Suppressor macrophage (primary cell): ENCODE results near the gene MCF2L.
"Not testable (repeated sequence)": the region's sequence is repeated elsewhere in the genome, so short reads cannot be mapped to it uniquely, and the experiment has no call there.

ENCODE experiments used
- DNase-seq, 4 experiments: peaks; one replicate each; pipeline ENCODE4 v3.0.0-alpha.2; 2020 to 2022

Gene MCF2L

DNA sequence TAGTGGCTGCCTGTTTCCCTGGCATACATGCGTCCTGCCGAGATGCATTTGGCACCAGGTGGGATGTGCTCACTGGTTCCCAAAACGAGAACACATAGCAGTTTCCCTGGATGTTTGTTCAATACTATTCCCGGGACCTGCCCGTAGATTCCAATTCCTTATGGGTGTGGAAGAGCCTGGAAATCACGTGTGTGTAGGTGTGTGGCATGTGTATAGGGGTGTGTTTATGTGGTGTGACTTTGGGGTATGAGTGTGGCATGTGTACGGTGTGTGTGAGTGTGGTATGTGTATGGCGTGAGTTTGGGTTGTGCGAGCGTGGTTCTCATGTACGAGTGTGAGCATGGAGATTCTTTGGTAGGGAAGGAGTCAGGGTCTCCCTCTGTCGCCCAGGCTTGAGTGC is 133.7 kb downstream of the MCF2L start:
- no peak for DNase-seq

DNA sequence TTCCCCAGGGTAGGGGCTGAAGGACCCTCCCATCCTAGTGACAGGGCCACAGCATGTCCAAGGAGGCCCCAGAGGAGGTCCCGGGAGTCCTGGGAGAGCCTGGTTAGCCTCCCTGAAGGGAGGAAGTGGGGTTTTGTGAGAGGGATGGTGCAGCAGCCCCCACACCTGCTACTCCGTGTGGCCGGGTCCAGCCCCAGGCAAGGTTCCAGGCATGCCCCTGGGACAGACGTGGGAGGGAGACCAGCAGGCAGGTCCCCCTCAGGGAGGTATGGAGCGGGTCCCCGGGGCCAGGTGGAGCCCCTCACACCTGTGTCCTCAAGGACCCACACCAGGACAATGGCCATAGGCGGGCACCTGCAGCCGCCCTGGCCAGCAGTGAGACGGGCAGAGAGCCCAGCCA is 134.6 kb downstream of the MCF2L start:
- no peak for DNase-seq

DNA sequence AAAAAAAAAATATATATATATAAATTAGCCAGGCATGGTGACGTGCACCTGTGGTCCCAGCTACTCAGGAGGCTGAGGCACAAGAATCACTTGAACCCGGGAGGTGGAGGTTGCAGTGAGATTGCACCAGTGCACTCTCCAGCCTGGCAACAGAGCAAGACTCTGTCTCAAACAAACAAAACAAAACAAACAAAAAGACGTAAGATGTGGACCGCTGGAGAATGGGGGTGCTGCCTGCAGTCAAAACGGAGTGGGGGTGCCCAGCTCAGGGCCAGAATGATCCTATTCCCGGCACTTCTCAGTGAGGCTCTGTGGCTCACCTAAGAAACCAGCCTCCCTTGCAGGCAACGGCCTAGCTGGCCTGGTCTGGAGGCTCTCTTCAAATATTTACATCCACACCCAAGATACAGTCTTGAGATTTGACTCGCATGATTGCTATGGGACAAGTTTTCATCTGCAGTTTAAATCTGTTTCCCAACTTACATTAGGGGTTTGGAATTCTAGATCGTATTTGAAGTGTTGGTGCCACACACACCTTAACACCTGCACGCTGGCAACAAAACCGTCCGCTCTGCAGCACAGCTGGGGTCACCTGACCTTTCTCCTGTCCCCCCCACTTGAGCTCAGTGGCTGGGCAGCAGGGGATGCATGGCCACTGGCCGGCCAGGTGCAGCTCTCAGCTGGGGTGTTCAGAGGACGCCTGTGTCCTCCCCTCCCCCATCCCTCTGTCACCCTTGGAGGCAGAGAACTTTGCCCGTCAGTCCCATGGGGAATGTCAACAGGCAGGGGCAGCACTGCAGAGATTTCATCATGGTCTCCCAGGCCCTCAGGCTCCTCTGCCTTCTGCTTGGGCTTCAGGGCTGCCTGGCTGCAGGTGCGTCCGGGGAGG is 136.3 kb downstream of the MCF2L start, which contains the start of gene F7:
Gene F7, plus strand, starts transcription at position 760 of the 889 bp plus-strand sequence. Its CDS starts 51 bp downstream, at position 811.
- DNase-seq: no peak

DNA sequence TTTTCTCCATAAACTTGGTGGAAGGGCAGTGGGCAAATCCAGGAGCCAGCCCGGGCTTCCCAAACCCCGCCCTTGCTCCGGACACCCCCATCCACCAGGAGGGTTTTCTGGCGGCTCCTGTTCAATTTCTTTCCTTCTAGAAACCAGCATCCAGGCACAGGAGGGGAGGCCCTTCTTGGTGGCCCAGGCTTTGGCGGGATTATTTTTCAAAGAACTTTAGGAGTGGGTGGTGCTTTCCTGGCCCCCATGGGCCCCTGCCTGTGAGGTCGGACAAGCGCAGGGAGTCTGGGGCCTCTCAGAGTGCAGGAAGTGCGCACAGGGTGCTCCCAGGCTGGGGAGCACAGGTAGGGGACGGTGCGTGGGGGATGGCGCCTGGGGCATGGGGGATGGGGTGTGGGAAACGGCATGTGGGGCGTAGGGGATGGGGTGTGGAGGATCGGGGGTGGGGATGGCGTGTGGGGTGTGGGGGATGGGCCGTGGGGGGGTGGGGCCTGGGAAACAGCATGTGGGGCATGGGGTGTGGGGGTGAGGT is 137.0 kb downstream of the MCF2L start:
- DNase-seq: no peak

- DNase-seq: no peak
These were observed 137.8 kb downstream of the MCF2L start for GRCh38 chr13:113106711-113107351.

DNA sequence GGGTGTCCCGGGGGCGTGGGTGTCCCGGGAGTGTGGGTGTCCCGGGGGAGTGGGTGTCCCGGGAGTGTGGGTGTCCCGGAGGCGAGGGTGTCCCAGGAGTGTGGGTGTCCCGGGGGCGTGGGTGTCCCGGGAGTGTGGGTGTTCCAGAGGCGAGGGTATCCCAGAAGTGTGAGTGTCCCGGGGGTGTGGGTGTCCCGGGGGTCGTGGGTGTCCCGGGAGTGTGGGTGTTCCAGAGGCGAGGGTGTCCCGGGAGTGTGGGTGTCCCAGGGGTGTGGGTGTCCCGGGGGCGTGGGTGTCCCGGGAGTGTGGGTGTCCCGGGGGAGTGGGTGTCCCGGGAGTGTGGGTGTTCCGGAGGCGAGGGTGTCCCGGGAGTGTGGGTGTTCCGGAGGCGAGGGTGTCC is 139.5 kb downstream of the MCF2L start:
- DNase-seq: not testable (repeated sequence)

DNA sequence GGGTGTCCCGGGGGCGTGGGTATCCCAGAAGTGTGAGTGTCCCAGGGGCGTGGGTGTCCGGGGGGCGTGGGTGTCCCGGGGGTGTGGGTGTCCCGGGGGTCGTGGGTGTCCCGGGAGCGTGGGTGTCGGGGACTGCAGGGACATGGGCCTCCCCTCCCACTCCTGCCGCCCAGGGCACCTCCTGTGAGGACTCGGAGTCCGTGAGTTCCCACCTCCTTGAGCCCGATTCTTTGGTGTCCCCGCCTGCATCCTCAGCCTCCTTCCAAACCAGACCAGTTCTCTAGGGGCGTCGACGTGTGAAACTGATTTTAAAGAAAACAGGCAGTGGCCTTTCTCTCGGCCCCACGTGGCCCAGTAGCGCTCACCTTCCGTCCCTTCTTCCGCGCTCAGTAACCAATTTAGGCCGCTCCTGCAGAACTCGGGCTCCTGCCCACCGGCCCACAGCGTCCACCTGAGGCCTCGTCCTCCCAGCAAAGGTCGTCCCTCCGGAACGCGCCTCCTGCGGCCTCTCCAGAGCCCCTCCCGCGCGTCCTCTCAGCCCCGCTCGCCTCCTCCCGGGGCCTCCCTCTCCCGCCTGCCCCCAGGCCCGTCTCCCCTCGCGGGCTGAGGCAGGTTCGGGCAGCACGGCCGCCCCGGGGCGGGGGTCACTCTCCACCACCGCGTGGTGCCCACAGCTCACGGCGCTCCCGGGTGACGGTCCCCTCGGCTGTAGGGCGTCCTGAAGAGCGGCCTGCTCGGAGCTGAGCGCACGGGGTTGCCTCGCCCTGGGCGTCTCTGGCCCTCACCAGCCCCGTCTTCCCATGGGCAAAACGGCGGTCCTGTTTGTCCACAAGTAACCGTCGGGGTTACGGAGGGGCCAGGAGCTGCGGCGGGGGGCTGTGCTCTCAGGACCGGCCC is 140.4 kb downstream of the MCF2L start:
- DNase-seq: no peak

GRCh38 chr13:113110048-113110851 is 141.2 kb downstream of the MCF2L start:
- peak in 3 of 4 experiments; percentile 18 to 60 (median 46) for DNase-seq

- no peak for DNase-seq
These were observed 141.9 kb downstream of the MCF2L start for GRCh38 chr13:113110852-113111315.

DNA sequence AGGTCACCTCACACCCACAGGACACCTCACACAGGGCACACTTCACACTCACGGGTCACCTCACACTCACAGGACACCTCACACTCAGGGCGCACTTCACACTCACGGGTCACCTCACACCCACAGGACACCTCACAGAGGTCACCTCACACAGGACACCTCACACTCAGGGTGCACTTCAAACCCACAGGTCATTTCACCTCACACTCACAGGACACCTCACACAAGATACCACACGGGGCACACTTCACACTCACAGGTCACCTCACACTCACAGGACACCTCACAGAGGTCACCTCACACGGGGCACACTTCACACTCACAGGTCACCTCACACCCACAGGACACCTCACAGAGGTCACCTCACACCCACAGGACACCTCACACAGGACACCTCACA is 142.8 kb downstream of the MCF2L start:
- not testable (repeated sequence) for DNase-seq

GRCh38 chr13:113112475-113112874 is 143.5 kb downstream of the MCF2L start:
- not testable (repeated sequence) for DNase-seq

GRCh38 chr13:113112893-113113845 is 144.2 kb downstream of the MCF2L start:
- no peak for DNase-seq

GRCh38 chr13:113113846-113114271 is 144.8 kb downstream of the MCF2L start:
- DNase-seq: no peak

DNA sequence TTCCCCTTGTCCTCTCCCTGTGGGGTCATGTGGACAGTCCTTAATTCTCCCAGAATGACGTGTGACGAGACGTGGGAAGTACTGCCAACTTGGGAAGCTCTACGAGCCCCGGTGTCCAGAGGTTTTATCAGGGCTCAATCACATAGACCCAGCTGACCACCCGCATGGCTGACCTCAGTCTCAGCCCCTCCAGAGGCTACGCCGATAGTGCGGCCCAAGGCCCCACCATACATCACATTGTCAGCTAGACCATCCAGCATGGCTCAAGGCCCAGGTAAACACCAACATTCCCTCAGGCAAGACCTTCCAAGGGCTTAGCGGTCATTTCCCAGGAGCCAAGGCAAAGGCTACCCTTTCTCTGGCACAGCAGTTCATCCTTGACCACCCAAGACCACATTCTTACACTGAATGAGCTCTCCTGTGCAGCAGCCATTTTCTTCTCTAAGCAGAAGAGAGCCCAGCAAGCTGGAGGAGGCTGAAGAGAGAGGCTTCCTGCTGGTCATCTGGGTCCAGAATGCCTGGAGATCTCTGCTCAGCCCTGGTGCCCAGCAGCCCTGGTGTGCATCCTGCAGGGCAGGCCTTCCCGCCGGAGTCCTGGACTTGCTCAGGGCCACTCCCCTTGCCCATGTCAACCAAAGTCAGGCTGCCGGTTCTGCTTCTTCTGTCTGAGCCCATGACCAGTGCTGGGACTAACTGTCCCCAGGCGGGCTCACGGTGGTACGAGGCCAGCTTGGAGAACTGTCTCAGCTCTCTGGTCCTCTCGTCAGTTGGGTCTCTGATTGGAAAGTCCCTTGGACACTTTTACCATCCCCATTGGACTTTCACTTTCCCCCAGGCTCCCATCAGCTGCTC is 145.7 kb downstream of the MCF2L start:
- DNase-seq: no peak

DNA sequence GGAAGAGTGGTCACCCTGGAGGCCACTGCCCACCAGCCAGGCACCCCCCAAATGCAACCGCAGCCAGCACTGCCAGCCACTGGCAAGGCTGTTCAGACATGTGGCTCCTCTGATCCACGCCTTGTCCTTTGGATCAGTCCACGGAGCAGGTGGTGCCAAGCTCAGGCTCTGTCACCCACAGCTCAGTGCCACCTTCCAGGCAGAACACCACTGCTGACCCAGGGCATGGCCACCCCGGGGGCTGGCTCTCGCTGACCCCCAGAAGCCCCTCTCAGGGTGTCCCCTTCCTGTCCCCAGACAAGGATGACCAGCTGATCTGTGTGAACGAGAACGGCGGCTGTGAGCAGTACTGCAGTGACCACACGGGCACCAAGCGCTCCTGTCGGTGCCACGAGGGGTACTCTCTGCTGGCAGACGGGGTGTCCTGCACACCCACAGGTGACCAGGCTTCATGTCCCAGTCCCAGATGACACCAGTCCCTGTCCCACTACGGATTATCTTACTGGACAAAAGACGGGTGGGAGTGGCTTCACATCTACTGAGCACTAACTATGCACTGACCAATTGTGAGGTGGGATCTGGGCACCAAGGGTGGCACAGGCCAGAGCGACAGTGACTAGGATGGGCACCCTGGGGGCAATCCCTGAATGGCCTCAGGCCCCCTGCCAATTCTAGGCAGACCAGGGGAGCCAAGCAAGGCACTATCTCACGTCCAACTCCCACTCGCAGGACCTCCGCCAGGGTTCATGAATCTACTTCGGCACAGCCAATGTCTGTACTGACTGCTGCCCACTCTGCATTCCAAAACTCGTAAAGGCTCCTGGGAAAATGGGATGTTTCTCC is 146.6 kb downstream of the MCF2L start:
- no peak for DNase-seq

GRCh38 chr13:113116206-113116800 is 147.3 kb downstream of the MCF2L start:
- no peak for DNase-seq

GRCh38 chr13:113116871-113117271 is 147.9 kb downstream of the MCF2L start:
- no peak for DNase-seq

GRCh38 chr13:113117335-113117872 is 148.4 kb downstream of the MCF2L start:
- DNase-seq: no peak
